ENCODE data around the gene DNAJB13. TPM values are rescaled to one million over a fixed set of nuclear protein-coding genes. Genes with fewer than 3 reads are reported as not detected.

The DNAJB13 gene
- total and polyA plus RNA-seq, 3 donors from 2014 or later, result 8.1 to 49.3 (median 14.3) TPM

GRCh38 chr11:73998846-73999575 lies 48.2 kb downstream of the DNAJB13 start:
- Histone ChIP-seq H3K4me1 (no peaks in the 10 kb centered on the region), H3K27ac (no peak overlapping the region), H3K27me3 (no peaks in the 10 kb centered on the region), H3K9me3 (no peaks in the 10 kb centered on the region), H3K4me3 (no peak overlapping the region), H3K36me3 (ENCODE audit: low read depth, missing control alignments) (no peaks in the 10 kb centered on the region)
- intact Hi-C loops (cut with DNase I; ENCODE audit: low total_unique reads), result no loop called here
- no peak for TF ChIP-seq CTCF (IDR thresholded peaks at IDR 0.05)
- TF ChIP-seq POLR2A (IDR thresholded peaks at IDR 0.05), result no peak
- DNase-seq, result no peak
- 90 to 94% methylated on average over 13 of the region's 13 CpGs for WGBS, 2 donors

GRCh38 chr11:73999581-74000306 lies 48.9 kb downstream of the DNAJB13 start:
- intact Hi-C loops (cut with DNase I; ENCODE audit: low total_unique reads), result no loop called here
- TF ChIP-seq POLR2A (IDR thresholded peaks at IDR 0.05) (no peak), CTCF (IDR thresholded peaks at IDR 0.05) (no peak)
- no peaks in the 10 kb centered on the region for H3K9me3 ChIP-seq
- no peaks in the 10 kb centered on the region for H3K36me3 ChIP-seq (ENCODE audit: low read depth, missing control alignments)
- 82 to 88% methylated on average over 8 of the region's 8 CpGs for WGBS, 2 donors
- no peak overlapping the region for H3K4me3 ChIP-seq
- DNase-seq, result no peak
- no peaks in the 10 kb centered on the region for H3K27me3 ChIP-seq
- H3K27ac ChIP-seq, result no peak overlapping the region
- H3K4me1 ChIP-seq, result no peaks in the 10 kb centered on the region

- TF ChIP-seq POLR2A (IDR thresholded peaks at IDR 0.05) (no peak), CTCF (IDR thresholded peaks at IDR 0.05) (no peak)
- no peak for DNase-seq
- 87 to 91% methylated on average over 14 of the region's 14 CpGs for WGBS, 2 donors
- Histone ChIP-seq H3K9me3 (no peaks in the 10 kb centered on the region), H3K27ac (no peak overlapping the region), H3K27me3 (no peaks in the 10 kb centered on the region), H3K4me3 (no peak overlapping the region), H3K4me1 (no peaks in the 10 kb centered on the region), H3K36me3 (ENCODE audit: low read depth, missing control alignments) (no peaks in the 10 kb centered on the region)
- intact Hi-C loops (cut with DNase I; ENCODE audit: low total_unique reads), result no loop called here
Observed at GRCh38 chr11:74000307-74001133, 49.7 kb downstream of the DNAJB13 start.

GRCh38 chr11:74001822-74002286 lies 51.0 kb downstream of the DNAJB13 start:
- WGBS, 2 donors, result 84 to 87% methylated on average over 7 of the region's 7 CpGs
- no peak for TF ChIP-seq POLR2A (IDR thresholded peaks at IDR 0.05)
- no peak for TF ChIP-seq CTCF (IDR thresholded peaks at IDR 0.05)
- no peak overlapping the region for H3K27ac ChIP-seq
- H3K4me3 ChIP-seq, result no peak overlapping the region
- no peaks in the 10 kb centered on the region for H3K9me3 ChIP-seq
- no peaks in the 10 kb centered on the region for H3K4me1 ChIP-seq
- no peak for DNase-seq
- intact Hi-C loops (cut with DNase I; ENCODE audit: low total_unique reads), result no loop called here
- no peaks in the 10 kb centered on the region for H3K27me3 ChIP-seq
- no peaks in the 10 kb centered on the region for H3K36me3 ChIP-seq (ENCODE audit: low read depth, missing control alignments)
